Stimulated activated CD4-positive, alpha-beta T cell treated with anti-CD3 and anti-CD28 coated beads, Interleukin-15, amount 100 ng/mL, for 1 hour (primary cell): Measurements from ENCODE around the gene EIF5A.
A peak's percentile ranks its signal among the peaks of the same experiment; 100 is the strongest.

ENCODE experiments used
- DNase-seq, 2 donors: peaks; one replicate each; pipeline ENCODE4 v3.0.0-alpha.2; 2020; ENCODE audit warnings: low read depth in 1 of 2, low spot score in 1 of 2

Gene EIF5A

DNA sequence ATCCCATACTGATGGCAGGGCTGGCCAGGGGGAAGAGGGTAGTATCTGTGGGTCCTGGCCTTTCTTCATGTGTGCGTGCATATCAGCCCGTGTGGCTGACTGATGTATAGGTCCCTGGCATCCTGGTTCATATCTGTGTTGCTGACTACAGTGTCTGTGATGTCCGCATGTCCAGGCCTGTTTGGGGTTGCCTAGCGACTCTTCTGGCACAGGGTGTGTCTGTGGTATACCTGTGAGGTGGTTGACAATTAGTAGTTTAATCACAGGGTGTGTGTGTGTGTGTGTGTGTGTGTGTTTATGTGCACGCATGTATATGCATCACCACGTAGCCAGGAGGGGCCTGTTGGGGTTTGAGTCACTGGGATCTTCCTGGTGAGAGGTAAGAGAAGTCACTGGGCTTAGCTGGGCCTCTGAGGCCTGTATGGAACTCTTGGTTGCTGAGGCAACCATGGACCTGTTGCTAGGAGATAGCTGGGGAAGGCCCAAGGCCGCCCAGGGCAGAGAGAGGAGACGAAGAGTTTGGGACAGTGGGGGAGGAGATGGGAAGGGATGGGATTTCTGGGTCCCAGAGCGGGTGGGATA lies 46.9 kb downstream of the EIF5A start:
- DNase-seq, result no peak

DNA sequence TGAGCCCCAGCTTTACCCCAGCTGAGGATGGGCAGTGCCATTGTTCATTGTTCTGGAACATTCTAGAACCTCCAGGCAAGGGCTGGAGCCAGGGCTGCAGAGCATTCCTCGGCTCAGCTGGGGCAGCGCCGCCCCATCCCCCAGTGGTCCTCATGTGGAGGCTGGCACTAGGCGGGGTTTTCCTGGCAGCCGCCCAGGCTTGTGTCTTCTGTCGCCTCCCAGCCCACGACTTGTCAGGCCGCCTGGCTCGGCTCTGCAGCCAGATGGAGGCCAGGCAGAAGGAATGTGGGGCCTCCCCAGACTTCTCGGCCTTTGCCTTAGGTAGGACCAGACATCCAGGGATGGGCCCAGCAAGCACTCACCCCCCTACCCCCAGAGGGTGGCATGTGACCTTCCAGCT lies 47.6 kb downstream of the EIF5A start, which contains the start of gene TMEM95:
Gene TMEM95, plus strand, starts transcription at position 104 of the 400 bp plus-strand sequence. Its CDS starts 49 bp downstream, at position 153.
- no peak for DNase-seq

- no peak for DNase-seq
Observed at GRCh38 chr17:7355573-7355972, 48.1 kb downstream of the EIF5A start.

- DNase-seq, result peak; percentile 72 to 73
Observed at GRCh38 chr17:7356072-7356549, 48.7 kb downstream of the EIF5A start.

GRCh38 chr17:7356756-7357155 lies 49.3 kb downstream of the EIF5A start:
- no peak for DNase-seq

- DNase-seq, result no peak
Observed at GRCh38 chr17:7357381-7357780, 50.0 kb downstream of the EIF5A start.

- no peak for DNase-seq
Observed at GRCh38 chr17:7361906-7362305, 54.5 kb downstream of the EIF5A start.
